Erythroblast (primary cell): Measurements from ENCODE around the gene RPS27.
A peak's percentile ranks its signal among the peaks of the same experiment; 100 is the strongest.

Experiments
- DNase-seq, 2 experiments: peaks; one replicate each; lab custom pipeline; 2025; lab: John Stamatoyannopoulos, UW
- GATA1 ChIP-seq: IDR thresholded peaks from 2 replicates; pipeline ENCODE4 v1.6.1; 2011; ENCODE audit warnings: low read depth, mild to moderate bottlenecking, control low read depth, low read length, moderate library complexity
- POLR2A ChIP-seq: IDR thresholded peaks from 2 replicates; pipeline ENCODE4 v1.6.1; 2011; ENCODE audit warnings: mild to moderate bottlenecking, low read length

RPS27 gene

GRCh38 chr1:153990468-153991150 is at the start of gene RPS27:
Gene RPS27 (plus strand): TSS chr1:153990762. CDS start chr1:153990797, 35 bp downstream.
- TF ChIP-seq POLR2A (peak; percentile 100), GATA1 (no peak)
- DNase-seq: peak; percentile 98

- DNase-seq: no peak
- TF ChIP-seq GATA1 (no peak), POLR2A (no peak)
Measured at GRCh38 chr1:153941826-153942725, 48.5 kb upstream of the RPS27 start.

DNA sequence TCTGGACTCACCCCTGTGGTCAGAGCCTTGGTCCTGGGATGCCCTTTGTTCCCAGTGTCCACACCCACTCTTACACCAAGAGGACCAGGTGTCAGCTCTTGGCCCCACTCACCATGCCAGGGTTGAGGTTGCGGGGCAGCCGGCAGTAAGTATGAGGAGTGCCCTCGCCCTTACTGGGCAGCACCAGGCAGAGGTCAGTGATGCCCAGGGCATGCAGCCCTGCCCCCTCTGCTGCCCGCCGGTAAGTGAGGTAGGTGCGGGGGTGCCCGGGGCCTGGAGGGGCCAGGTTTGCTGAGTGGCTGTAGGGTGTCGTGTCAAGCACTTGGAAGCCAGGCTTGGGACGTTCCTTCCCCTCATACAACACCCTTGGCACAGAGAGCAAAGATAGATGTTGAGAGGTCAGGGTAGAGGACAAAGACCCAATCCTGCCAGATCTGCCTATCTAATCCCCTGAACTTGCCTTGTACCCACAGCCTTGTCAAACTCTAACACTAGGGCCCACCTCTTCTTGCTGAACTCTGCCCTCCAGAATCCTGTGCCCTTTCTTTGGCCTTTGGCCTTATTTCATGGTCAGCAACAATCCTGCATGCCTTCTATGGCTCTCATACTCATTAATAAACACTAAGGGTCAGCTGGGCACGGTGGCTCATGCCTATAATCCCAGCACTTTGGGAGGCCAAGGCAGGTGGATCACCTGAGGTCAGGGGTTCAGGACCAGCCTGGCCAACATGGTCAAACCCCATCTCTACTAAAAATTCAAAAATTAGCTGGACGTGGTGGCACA is 47.6 kb upstream of the RPS27 start:
- TF ChIP-seq GATA1 (no peak), POLR2A (no peak)
- no peak for DNase-seq

DNA sequence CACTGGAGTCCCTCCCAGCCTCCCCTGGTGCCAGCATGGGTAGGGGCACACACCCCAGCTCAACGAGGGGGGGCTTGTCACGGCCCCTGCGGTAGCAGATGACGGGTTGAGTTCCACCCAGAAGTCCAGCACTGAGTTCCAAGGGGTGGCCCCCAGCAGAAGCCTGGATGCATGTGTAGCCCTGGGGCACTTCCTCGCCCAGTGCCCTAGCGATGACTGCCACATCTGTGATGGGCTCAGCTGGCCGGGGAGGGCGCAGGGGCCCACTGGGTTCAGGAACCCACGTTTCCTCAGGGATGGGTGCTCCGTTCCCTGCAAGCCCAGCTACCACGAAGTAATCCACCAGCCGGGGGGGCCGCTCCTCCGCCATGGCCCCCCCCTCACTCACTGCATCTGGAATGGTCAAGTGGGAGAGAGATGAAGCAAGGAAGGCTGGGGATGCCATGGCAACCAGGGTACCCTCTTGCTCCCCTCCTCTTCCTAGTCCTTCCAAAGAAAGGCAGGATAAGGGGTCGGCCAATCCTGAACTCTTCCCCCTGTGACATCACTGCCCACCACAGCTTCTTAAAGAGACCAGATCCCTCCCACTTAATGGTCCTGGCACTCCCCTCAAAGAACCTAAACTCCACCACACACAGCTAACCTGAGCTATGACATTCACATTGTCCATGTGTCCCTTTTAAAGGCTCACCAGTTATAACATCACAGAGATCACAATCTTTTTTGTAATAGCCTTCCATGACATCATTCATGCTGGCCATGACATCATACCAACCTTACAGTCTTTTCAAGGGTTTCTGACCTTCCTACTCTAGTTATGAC is 46.3 kb upstream of the RPS27 start:
- DNase-seq: peak; percentile 42 to 47
- no peak for TF ChIP-seq POLR2A
- TF ChIP-seq GATA1: no peak

DNA sequence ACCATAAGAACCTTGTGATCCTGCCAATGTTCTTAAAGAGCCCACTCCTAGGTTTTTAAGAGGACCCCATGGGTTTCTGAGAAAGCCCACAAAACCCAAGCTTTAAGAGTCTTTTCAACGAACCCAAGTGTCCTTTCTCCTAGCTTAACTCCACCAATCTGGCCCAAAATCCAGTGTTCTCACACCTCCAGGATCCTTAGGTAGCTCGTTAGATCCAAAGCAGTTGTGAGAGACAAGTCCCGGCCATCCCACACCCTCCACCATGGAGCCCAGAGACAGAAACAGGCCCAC is 45.8 kb upstream of the RPS27 start:
- DNase-seq: no peak
- TF ChIP-seq GATA1 (no peak), POLR2A (no peak)

DNA sequence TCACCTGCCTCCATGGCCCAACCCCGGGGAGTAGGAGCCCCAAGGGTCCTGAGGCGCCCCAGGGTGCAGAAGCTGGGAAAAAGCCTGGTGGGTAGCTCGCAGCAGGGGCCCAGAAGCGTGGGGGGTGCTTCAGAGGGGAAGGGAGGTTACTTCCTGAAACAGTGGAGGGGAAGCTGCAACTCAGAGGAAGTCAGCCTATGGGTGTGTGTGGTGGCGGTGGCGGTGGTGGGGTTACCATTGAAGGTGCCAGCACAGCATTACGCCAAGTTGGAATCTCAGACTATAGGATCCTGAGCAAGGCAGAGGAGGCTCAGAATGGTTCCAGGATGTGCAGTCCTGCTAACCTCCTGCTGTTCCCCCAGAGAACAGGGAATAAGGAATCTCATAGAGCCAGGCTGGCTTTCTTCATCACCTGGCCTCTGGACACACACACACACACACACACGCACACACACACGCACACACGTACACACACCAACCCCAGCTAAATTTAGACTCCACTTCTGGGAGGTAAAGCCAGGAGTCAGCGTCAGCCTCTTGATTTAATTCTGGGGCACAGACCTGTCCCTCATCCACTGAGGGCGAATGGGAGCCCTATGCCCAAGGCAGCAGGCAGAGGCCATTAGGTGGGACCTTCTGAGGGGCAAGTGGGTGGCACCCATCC is 45.3 kb upstream of the RPS27 start:
- TF ChIP-seq GATA1 (no peak), POLR2A (no peak)
- peak; percentile 51 to 52 for DNase-seq

GRCh38 chr1:153945795-153946621 is 44.6 kb upstream of the RPS27 start:
- peak; percentile 74 to 85 for DNase-seq
- TF ChIP-seq GATA1: no peak
- peak; percentile 39 for TF ChIP-seq POLR2A

- peak; percentile 87 to 92 for DNase-seq
- no peak for TF ChIP-seq POLR2A
- TF ChIP-seq GATA1: no peak
Measured at GRCh38 chr1:153946622-153947241, 43.8 kb upstream of the RPS27 start, which contains the start of gene DENND4B. Gene DENND4B (minus strand): TSS chr1:153946718. CDS start chr1:153944374, 2,344 bp downstream.

GRCh38 chr1:153951183-153951582 is 39.4 kb upstream of the RPS27 start:
- TF ChIP-seq GATA1 (no peak), POLR2A (no peak)
- no peak for DNase-seq

- TF ChIP-seq POLR2A: no peak
- TF ChIP-seq GATA1: no peak
- no peak for DNase-seq
Measured at GRCh38 chr1:153951801-153952200, 38.8 kb upstream of the RPS27 start.

DNA sequence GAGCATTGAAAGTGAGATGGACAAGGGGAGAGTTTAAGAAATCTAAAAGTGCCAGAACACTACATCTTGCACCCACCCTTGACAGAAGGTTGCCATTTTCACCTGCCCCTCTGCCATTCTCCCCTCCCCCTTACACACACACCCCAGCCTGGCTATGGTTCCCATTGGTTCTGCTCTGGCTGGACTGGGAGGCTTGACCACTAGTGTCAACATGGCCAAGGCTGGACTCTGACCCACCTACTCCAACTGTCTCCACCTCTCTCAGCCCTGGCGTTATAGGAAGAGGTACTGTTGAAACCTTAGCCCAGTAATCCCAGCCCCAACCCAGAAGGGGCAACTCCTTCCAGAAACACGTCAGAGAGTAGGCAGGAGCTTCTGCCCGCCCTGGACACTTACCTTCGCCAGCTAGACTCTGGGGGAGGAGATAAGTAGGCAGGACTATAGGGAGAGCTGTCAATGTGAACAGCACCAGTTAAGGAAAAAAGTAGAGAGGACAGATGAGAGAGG is 36.6 kb upstream of the RPS27 start:
- no peak for DNase-seq
- no peak for TF ChIP-seq GATA1
- TF ChIP-seq POLR2A: no peak

DNA sequence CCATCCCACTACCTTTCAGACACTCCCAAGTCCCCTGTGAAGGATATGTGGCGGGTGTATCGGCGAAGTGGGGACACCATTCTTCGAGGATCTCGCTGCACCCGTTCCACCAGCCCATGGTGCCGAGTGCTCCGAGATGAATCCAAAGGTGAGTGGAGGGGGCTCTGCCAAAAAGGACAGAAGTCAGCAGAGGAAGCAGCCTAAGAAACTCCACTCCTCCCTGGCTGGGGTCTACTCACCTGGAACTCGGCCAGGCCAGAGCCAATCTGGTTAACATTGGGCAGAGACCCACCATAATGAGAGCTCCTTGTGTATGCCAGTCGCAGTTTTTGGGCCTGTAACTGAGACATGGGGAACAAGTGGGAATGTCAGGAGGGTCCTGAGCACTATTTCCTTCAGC is 35.7 kb upstream of the RPS27 start:
- no peak for DNase-seq
- no peak for TF ChIP-seq POLR2A
- no peak for TF ChIP-seq GATA1
